ENCODE results near the gene CREM.

CREM gene

DNA sequence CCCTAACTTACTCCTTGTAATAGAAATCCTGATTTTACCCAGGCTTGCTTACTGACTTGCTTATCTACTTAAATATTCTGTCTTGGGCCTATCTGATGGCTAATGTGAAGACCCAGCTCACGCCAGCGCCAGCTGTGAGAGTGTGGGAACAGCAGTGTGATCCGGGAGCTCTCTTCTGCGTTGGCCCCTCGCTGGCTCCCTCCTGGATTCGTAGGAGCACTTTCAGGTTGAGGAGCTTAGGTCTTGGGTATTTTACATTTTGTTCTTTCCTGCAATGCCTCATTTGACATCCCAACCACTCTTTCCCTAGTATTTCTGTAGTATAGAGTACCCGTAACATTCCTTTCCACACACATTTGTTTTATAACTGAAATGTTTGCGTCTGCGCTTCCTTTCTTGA is 51.7 kb downstream of the CREM start:
- Histone ChIP-seq H3K27me3 (ENCODE audit: insufficient read depth, poor library complexity, severe bottlenecking) (no peaks in the 10 kb centered on the region), H3K27ac (replicated peaks) (no peak overlapping the region), H3K4me3 (replicated peaks; ENCODE audit: insufficient read depth, low read length) (no peak overlapping the region)
- TF ChIP-seq GABPA (IDR thresholded peaks at IDR 0.05; ENCODE audit: low read depth), result no peak
- TF ChIP-seq POLR2AphosphoS5 (IDR thresholded peaks at IDR 0.05; ENCODE audit: low read depth), result no peak
- TF ChIP-seq SPI1 (IDR thresholded peaks at IDR 0.05; ENCODE audit: borderline replicate concordance, low read depth), result no peak
- TF ChIP-seq, protein P1, sequence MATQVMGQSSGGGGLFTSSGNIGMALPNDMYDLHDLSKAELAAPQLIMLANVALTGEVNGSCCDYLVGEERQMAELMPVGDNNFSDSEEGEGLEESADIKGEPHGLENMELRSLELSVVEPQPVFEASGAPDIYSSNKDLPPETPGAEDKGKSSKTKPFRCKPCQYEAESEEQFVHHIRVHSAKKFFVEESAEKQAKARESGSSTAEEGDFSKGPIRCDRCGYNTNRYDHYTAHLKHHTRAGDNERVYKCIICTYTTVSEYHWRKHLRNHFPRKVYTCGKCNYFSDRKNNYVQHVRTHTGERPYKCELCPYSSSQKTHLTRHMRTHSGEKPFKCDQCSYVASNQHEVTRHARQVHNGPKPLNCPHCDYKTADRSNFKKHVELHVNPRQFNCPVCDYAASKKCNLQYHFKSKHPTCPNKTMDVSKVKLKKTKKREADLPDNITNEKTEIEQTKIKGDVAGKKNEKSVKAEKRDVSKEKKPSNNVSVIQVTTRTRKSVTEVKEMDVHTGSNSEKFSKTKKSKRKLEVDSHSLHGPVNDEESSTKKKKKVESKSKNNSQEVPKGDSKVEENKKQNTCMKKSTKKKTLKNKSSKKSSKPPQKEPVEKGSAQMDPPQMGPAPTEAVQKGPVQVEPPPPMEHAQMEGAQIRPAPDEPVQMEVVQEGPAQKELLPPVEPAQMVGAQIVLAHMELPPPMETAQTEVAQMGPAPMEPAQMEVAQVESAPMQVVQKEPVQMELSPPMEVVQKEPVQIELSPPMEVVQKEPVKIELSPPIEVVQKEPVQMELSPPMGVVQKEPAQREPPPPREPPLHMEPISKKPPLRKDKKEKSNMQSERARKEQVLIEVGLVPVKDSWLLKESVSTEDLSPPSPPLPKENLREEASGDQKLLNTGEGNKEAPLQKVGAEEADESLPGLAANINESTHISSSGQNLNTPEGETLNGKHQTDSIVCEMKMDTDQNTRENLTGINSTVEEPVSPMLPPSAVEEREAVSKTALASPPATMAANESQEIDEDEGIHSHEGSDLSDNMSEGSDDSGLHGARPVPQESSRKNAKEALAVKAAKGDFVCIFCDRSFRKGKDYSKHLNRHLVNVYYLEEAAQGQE (IDR thresholded peaks at IDR 0.05; ENCODE audit: insufficient replicate concordance, low read depth), result no peak
- TF ChIP-seq, protein P2, sequence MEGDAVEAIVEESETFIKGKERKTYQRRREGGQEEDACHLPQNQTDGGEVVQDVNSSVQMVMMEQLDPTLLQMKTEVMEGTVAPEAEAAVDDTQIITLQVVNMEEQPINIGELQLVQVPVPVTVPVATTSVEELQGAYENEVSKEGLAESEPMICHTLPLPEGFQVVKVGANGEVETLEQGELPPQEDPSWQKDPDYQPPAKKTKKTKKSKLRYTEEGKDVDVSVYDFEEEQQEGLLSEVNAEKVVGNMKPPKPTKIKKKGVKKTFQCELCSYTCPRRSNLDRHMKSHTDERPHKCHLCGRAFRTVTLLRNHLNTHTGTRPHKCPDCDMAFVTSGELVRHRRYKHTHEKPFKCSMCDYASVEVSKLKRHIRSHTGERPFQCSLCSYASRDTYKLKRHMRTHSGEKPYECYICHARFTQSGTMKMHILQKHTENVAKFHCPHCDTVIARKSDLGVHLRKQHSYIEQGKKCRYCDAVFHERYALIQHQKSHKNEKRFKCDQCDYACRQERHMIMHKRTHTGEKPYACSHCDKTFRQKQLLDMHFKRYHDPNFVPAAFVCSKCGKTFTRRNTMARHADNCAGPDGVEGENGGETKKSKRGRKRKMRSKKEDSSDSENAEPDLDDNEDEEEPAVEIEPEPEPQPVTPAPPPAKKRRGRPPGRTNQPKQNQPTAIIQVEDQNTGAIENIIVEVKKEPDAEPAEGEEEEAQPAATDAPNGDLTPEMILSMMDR (IDR thresholded peaks at IDR 0.05; ENCODE audit: insufficient read depth, low read length), result no peak
- DNase-seq (ENCODE audit: low read depth in 1 of 2, low spot score in 1 of 2), result no peak

DNA sequence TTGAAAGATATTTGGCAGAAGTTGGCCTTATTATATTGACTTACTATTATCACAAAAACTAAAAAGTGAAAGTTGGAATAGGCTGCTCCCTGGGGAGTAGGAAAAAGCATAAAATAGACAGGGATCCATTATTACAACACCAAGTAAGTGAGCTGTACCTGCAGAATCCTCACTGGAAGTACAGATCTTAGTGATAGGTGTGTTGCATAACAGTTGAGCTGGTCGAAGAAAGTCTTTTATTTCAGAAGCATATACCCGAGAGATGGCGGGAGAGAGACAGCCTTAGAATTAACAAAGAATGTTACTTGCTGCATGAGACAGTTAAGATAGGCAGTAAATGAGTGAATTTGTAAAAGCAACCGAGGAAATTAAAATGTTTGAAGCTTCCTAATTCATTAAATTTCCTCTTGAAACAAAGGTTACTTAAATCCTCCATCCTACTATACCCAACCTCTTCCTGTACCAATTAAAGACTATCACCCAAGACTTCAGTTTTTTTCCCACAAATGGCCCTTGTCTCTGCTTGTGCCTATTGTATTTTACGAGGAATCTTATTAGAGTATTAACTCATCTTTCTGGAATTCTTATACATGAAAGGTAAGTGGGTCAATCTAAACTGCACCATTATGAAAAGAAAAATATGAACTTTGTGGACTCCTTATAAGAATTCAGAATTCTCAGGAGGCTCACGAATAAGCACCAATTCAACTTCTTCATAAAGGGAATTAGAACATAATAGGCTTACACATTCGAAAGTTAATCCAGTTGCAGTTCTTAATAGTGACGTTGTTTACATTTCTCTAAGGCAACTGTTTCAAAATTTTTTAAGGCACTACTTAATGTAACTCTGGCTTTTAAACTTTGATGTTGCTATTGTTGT is 56.2 kb downstream of the CREM start:
- Histone ChIP-seq H3K4me3 (replicated peaks; ENCODE audit: insufficient read depth, low read length) (no peak overlapping the region), H3K27me3 (ENCODE audit: insufficient read depth, poor library complexity, severe bottlenecking) (no peaks in the 10 kb centered on the region), H3K27ac (replicated peaks) (no peak overlapping the region)
- no peak for DNase-seq (ENCODE audit: low read depth in 1 of 2, low spot score in 1 of 2)
- TF ChIP-seq, protein P1 (IDR thresholded peaks at IDR 0.05; ENCODE audit: insufficient replicate concordance, low read depth), result no peak
- TF ChIP-seq GABPA (IDR thresholded peaks at IDR 0.05; ENCODE audit: low read depth) (no peak), POLR2AphosphoS5 (IDR thresholded peaks at IDR 0.05; ENCODE audit: low read depth) (no peak), SPI1 (IDR thresholded peaks at IDR 0.05; ENCODE audit: borderline replicate concordance, low read depth) (no peak)
- TF ChIP-seq, protein P2 (IDR thresholded peaks at IDR 0.05; ENCODE audit: insufficient read depth, low read length), result no peak

DNA sequence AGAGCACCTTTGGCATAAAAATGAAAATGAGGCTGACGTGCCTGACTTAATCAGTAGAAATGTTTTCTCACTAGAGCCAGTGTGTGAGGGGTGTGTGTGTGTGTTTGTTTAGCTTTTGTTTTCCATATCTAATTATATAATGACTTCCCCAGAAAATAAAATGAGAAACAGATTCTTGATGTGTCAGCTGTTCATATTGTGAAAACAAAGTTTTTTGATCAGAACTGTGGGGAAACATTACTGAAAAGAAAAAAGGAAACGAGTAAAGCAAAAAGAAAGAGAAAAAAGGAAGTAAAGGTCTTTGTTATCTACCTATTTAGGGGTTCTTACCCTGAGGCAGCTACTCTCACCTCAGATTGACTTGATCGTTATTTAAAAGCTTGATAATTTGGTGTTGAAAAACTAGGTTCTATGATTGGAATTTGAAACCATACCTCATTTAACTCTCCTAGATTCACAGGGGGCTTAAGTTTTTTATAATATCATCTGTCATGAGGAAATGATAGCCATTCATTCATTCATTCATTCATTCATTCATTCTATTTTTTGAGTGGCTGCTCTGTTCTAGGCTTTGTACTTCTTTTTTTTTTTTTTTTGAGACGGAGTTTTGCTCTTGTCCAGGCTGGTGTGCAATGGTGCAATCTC is 58.0 kb downstream of the CREM start:
- H3K27ac ChIP-seq (replicated peaks), result no peak overlapping the region
- no peaks in the 10 kb centered on the region for H3K27me3 ChIP-seq (ENCODE audit: insufficient read depth, poor library complexity, severe bottlenecking)
- TF ChIP-seq POLR2AphosphoS5 (IDR thresholded peaks at IDR 0.05; ENCODE audit: low read depth) (no peak), GABPA (IDR thresholded peaks at IDR 0.05; ENCODE audit: low read depth) (no peak), SPI1 (IDR thresholded peaks at IDR 0.05; ENCODE audit: borderline replicate concordance, low read depth) (no peak)
- TF ChIP-seq, protein P2 (IDR thresholded peaks at IDR 0.05; ENCODE audit: insufficient read depth, low read length), result no peak
- TF ChIP-seq, protein P1 (IDR thresholded peaks at IDR 0.05; ENCODE audit: insufficient replicate concordance, low read depth), result no peak
- no peak overlapping the region for H3K4me3 ChIP-seq (replicated peaks; ENCODE audit: insufficient read depth, low read length)
- no peak for DNase-seq (ENCODE audit: low read depth in 1 of 2, low spot score in 1 of 2)
